Effector memory CD8-positive, alpha-beta T cell (primary cell): ENCODE measurements around the gene TOX2.

ENCODE experiments used
- ATAC-seq: fragments of 150-1000 bp; cut with Tn5 transposase; replicated peaks from 2 replicates; pipeline ENCODE4 v1.10.0; 2021; ENCODE audit warnings: mild to moderate bottlenecking, moderate library complexity
- DNase-seq, 3 experiments: peaks; one replicate each; pipeline ENCODE4 v3.0.0; 2021
- H3K27ac Mint-ChIP-seq, 2 donors: one replicate each; pipeline ENCODE4 v1.8.0; 2022; ENCODE audit warnings: mild to moderate bottlenecking in 2 of 2, mixed read lengths in 2 of 2, moderate library complexity in 2 of 2
- H3K27me3 Mint-ChIP-seq, 2 donors: one replicate each; pipeline ENCODE4 v1.8.0; 2022; ENCODE audit warnings: mixed read lengths in 2 of 2
- H3K36me3 Mint-ChIP-seq: one replicate; pipeline ENCODE4 v1.8.0; 2022; ENCODE audit warnings: mild to moderate bottlenecking, moderate library complexity, mixed read lengths; ENCODE audit not compliant: insufficient read depth
- H3K4me1 Mint-ChIP-seq, 2 donors: one replicate each; pipeline ENCODE4 v1.8.0; 2022; ENCODE audit warnings: low read depth in 2 of 2, mixed read lengths in 2 of 2
- H3K4me3 Mint-ChIP-seq, 2 donors: one replicate each; pipeline ENCODE4 v1.8.0; 2022; ENCODE audit warnings: mild to moderate bottlenecking in 2 of 2, mixed read lengths in 2 of 2, moderate library complexity in 2 of 2
- H3K9me3 Mint-ChIP-seq, 2 donors: one replicate each; pipeline ENCODE4 v1.8.0; 2022; ENCODE audit warnings: mixed read lengths in 2 of 2

The TOX2 gene

GRCh38 chr20:44065401-44066340, 151.0 kb downstream of the TOX2 start:
- H3K27me3 Mint-ChIP-seq: peaks cover 0 to 33% of the 10 kb centered on the region in 2 donors
- peaks cover 18% of the 10 kb centered on the region for H3K36me3 Mint-ChIP-seq
- H3K4me3 Mint-ChIP-seq: no peak overlapping the region
- DNase-seq (no peak), ATAC-seq (no peak)
- H3K4me1 Mint-ChIP-seq: peaks cover 19 to 23% of the 10 kb centered on the region in 2 donors
- no peaks in the 10 kb centered on the region for H3K9me3 Mint-ChIP-seq
- peak overlapping the region in 1 of 2 donors; percentile 64 for H3K27ac Mint-ChIP-seq

- Mint-ChIP-seq H3K4me1 (peaks cover 25 to 26% of the 10 kb centered on the region in 2 donors), H3K36me3 (peaks cover 18% of the 10 kb centered on the region), H3K27ac (peak overlapping the region in 1 of 2 donors; percentile 64), H3K27me3 (peaks cover 0 to 40% of the 10 kb centered on the region in 2 donors), H3K9me3 (no peaks in the 10 kb centered on the region), H3K4me3 (peak overlapping the region in 1 of 2 donors; percentile 15)
- DNase-seq (no peak), ATAC-seq (no peak)
Measured at GRCh38 chr20:44066645-44067606, 152.3 kb downstream of the TOX2 start.

GRCh38 chr20:44067650-44068081, 153.0 kb downstream of the TOX2 start:
- H3K4me1 Mint-ChIP-seq: peaks cover 26 to 27% of the 10 kb centered on the region in 2 donors
- ATAC-seq (no peak), DNase-seq (no peak)
- peaks cover 18% of the 10 kb centered on the region for H3K36me3 Mint-ChIP-seq
- peaks cover 0 to 44% of the 10 kb centered on the region in 2 donors for H3K27me3 Mint-ChIP-seq
- H3K27ac Mint-ChIP-seq: peak overlapping the region in 1 of 2 donors; percentile 41
- no peaks in the 10 kb centered on the region for H3K9me3 Mint-ChIP-seq
- peak overlapping the region in 1 of 2 donors; percentile 15 for H3K4me3 Mint-ChIP-seq

- H3K4me1 Mint-ChIP-seq: peaks cover 26 to 27% of the 10 kb centered on the region in 2 donors
- peak overlapping the region; percentile 86 for H3K4me3 Mint-ChIP-seq
- DNase-seq (no peak), ATAC-seq (no peak)
- peaks cover 0 to 44% of the 10 kb centered on the region in 2 donors for H3K27me3 Mint-ChIP-seq
- H3K27ac Mint-ChIP-seq: peak overlapping the region; percentile 96 to 97
- H3K9me3 Mint-ChIP-seq: no peaks in the 10 kb centered on the region
- H3K36me3 Mint-ChIP-seq: peaks cover 18% of the 10 kb centered on the region
Measured at GRCh38 chr20:44068316-44069201, 153.9 kb downstream of the TOX2 start.

GRCh38 chr20:44069203-44070011, 154.8 kb downstream of the TOX2 start:
- Mint-ChIP-seq H3K9me3 (no peaks in the 10 kb centered on the region), H3K27me3 (peaks cover 0 to 45% of the 10 kb centered on the region in 2 donors), H3K4me1 (peaks cover 26 to 27% of the 10 kb centered on the region in 2 donors), H3K36me3 (peaks cover 18% of the 10 kb centered on the region), H3K27ac (peak overlapping the region; percentile 96 to 97), H3K4me3 (peak overlapping the region; percentile 86)
- ATAC-seq: peak; percentile 74
- DNase-seq: peak; percentile 56 to 69 (median 61)

GRCh38 chr20:44070139-44070900, 155.7 kb downstream of the TOX2 start:
- Mint-ChIP-seq H3K36me3 (peaks cover 18% of the 10 kb centered on the region), H3K27me3 (peaks cover 0 to 54% of the 10 kb centered on the region in 2 donors), H3K4me1 (peaks cover 27 to 34% of the 10 kb centered on the region in 2 donors), H3K27ac (peak overlapping the region; percentile 96 to 97), H3K4me3 (peak overlapping the region; percentile 86), H3K9me3 (no peaks in the 10 kb centered on the region)
- peak; percentile 30 to 48 (median 40) for DNase-seq
- peak; percentile 65 for ATAC-seq

GRCh38 chr20:44071057-44071456, 156.4 kb downstream of the TOX2 start:
- Mint-ChIP-seq H3K27ac (peak overlapping the region; percentile 57 to 96), H3K4me1 (peaks cover 27 to 37% of the 10 kb centered on the region in 2 donors), H3K36me3 (peaks cover 18% of the 10 kb centered on the region), H3K9me3 (no peaks in the 10 kb centered on the region), H3K4me3 (peak overlapping the region in 1 of 2 donors; percentile 86), H3K27me3 (peaks cover 0 to 60% of the 10 kb centered on the region in 2 donors)
- DNase-seq: no peak
- no peak for ATAC-seq

GRCh38 chr20:44071526-44072111, 157.0 kb downstream of the TOX2 start:
- Mint-ChIP-seq H3K27ac (peak overlapping the region; percentile 57 to 75), H3K36me3 (peaks cover 18% of the 10 kb centered on the region), H3K9me3 (no peaks in the 10 kb centered on the region), H3K4me3 (peak overlapping the region; percentile 24 to 40), H3K27me3 (peaks cover 0 to 56% of the 10 kb centered on the region in 2 donors), H3K4me1 (peaks cover 27 to 37% of the 10 kb centered on the region in 2 donors)
- ATAC-seq (no peak), DNase-seq (no peak)

- peaks cover 18% of the 10 kb centered on the region for H3K36me3 Mint-ChIP-seq
- ATAC-seq (no peak), DNase-seq (no peak)
- no peak overlapping the region for H3K4me3 Mint-ChIP-seq
- H3K4me1 Mint-ChIP-seq: peaks cover 27 to 37% of the 10 kb centered on the region in 2 donors
- H3K9me3 Mint-ChIP-seq: no peaks in the 10 kb centered on the region
- peak overlapping the region; percentile 57 to 75 for H3K27ac Mint-ChIP-seq
- peaks cover 0 to 48% of the 10 kb centered on the region in 2 donors for H3K27me3 Mint-ChIP-seq
Measured at GRCh38 chr20:44072384-44072783, 157.7 kb downstream of the TOX2 start.

GRCh38 chr20:44073011-44073674, 158.5 kb downstream of the TOX2 start:
- DNase-seq (no peak), ATAC-seq (no peak)
- Mint-ChIP-seq H3K9me3 (no peaks in the 10 kb centered on the region), H3K27me3 (peaks cover 0 to 42% of the 10 kb centered on the region in 2 donors), H3K36me3 (peaks cover 18% of the 10 kb centered on the region), H3K27ac (no peak overlapping the region), H3K4me3 (no peak overlapping the region), H3K4me1 (peaks cover 27 to 35% of the 10 kb centered on the region in 2 donors)
